ENCODE results near the gene COX7A2. TPM values are rescaled to one million over a fixed set of nuclear protein-coding genes. Genes with fewer than 3 reads are reported as not detected.

COX7A2 gene
- total and polyA plus RNA-seq, 9 donors, result 178 to 377 (median 207) TPM

DNA sequence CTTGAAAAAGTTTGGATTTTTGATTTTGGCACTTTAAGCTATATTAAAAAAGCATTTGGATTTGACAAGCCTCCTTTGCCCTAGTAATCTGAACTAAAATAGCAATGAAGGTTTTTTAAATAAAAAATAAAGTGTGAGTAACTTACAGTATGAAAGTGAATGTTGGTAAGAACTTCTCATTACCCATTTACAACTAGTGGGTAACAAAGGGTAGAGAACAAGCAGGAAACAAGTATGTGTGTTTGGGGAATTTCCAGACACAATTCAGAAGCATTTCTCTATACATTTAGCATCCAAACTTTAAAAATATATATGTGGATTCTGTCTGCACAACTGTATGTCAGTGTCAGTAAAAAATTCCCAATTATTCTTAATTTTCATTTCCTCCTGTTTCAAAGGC is 38.1 kb upstream of the COX7A2 start:
- intact Hi-C loops (cut with DNase I), result no loop called here
- Histone ChIP-seq H3K4me1 (ENCODE audit: insufficient read depth) (peaks cover 12% of the 10 kb centered on the region), H3K36me3 (no peaks in the 10 kb centered on the region), H3K27me3 (no peaks in the 10 kb centered on the region), H3K9me3 (no peaks in the 10 kb centered on the region), H3K4me3 (no peak overlapping the region), H3K27ac (no peak overlapping the region)
- TF ChIP-seq EP300 (IDR thresholded peaks at IDR 0.05), result no peak
- TF ChIP-seq, protein P1, sequence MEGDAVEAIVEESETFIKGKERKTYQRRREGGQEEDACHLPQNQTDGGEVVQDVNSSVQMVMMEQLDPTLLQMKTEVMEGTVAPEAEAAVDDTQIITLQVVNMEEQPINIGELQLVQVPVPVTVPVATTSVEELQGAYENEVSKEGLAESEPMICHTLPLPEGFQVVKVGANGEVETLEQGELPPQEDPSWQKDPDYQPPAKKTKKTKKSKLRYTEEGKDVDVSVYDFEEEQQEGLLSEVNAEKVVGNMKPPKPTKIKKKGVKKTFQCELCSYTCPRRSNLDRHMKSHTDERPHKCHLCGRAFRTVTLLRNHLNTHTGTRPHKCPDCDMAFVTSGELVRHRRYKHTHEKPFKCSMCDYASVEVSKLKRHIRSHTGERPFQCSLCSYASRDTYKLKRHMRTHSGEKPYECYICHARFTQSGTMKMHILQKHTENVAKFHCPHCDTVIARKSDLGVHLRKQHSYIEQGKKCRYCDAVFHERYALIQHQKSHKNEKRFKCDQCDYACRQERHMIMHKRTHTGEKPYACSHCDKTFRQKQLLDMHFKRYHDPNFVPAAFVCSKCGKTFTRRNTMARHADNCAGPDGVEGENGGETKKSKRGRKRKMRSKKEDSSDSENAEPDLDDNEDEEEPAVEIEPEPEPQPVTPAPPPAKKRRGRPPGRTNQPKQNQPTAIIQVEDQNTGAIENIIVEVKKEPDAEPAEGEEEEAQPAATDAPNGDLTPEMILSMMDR (IDR thresholded peaks at IDR 0.05), result no peak
- no peak for TF ChIP-seq POLR2A (IDR thresholded peaks at IDR 0.05)
- DNase-seq, result no peak

GRCh38 chr6:75280131-75280855 is 36.7 kb upstream of the COX7A2 start:
- intact Hi-C loops (cut with DNase I), result no loop called here
- peaks cover 10% of the 10 kb centered on the region for H3K4me1 ChIP-seq (ENCODE audit: insufficient read depth)

DNA sequence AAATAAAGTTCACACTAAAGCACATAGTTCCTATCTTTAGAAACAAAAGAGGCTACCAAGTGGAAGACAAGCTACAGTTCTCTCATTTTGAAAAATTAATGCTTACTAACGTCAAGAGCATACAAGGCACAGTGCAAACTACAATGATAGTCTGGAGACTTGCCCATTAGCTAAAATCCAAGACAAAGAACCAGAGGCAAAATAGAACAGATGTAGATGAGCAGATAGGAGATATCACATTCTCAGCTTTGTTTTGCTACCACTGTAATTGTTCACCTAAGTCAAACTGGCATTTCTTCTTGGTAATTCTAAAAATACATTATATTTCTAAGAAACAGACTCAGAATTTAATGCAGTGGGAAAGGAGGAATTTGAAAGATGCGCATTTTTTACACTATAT is 35.8 kb upstream of the COX7A2 start:
- Histone ChIP-seq H3K9me3 (no peaks in the 10 kb centered on the region), H3K27ac (no peak overlapping the region), H3K36me3 (no peaks in the 10 kb centered on the region), H3K4me1 (ENCODE audit: insufficient read depth) (peaks cover 10% of the 10 kb centered on the region), H3K27me3 (no peaks in the 10 kb centered on the region), H3K4me3 (no peak overlapping the region)
- intact Hi-C loops (cut with DNase I), result no loop called here
- DNase-seq, result no peak
- TF ChIP-seq EP300 (IDR thresholded peaks at IDR 0.05), result no peak
- TF ChIP-seq POLR2A (IDR thresholded peaks at IDR 0.05), result no peak
- TF ChIP-seq, protein P1 (IDR thresholded peaks at IDR 0.05), result no peak
- WGBS, 3 donors, result 78 to 89% (median 81%) methylated on average over 2 of the region's 2 CpGs

More at GRCh38 chr6:75280131-75280855, 36.7 kb upstream of the COX7A2 start:
- TF ChIP-seq POLR2A (IDR thresholded peaks at IDR 0.05) (no peak), EP300 (IDR thresholded peaks at IDR 0.05) (no peak)
- TF ChIP-seq, protein P1 (IDR thresholded peaks at IDR 0.05), result no peak
- DNase-seq, result no peak
- no peaks in the 10 kb centered on the region for H3K27me3 ChIP-seq
- H3K4me3 ChIP-seq, result no peak overlapping the region
- H3K36me3 ChIP-seq, result no peaks in the 10 kb centered on the region
- whole genome bisulfite sequencing, 3 donors, result 35 to 58% (median 50%) methylated on average over 4 of the region's 4 CpGs
- H3K27ac ChIP-seq, result no peak overlapping the region
- no peaks in the 10 kb centered on the region for H3K9me3 ChIP-seq

DNA sequence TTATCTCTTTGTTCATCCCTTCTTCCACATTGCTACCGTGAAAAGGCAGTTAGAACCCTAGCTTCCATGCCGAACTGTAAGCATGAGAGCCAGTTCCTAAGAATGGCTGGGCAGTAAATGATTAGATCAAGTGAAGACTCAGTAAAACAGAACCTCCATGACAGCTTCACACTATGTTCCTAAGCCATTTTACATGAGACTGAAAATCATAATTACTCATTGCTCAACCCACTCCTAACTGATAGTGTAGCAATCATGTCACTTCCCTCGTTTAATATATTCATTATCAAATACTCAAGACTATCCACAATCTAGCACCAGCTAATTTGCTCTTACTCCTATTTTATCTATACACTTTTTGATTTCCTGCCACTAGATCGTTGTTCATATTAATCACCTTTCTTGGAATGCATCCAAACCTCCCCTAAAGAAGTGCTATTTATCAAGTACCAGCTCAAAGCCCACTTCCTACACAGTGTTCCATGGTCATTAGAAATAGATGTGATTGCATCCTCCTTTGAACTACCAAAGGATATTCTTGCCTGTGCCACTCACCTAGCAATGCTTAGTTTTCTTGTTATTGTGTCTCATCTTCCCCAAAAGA is 35.0 kb upstream of the COX7A2 start:
- H3K4me1 ChIP-seq (ENCODE audit: insufficient read depth), result peaks cover 11% of the 10 kb centered on the region
- H3K27me3 ChIP-seq, result no peaks in the 10 kb centered on the region

More for the DNA sequence above, 35.0 kb upstream of the COX7A2 start:
- Histone ChIP-seq H3K9me3 (no peaks in the 10 kb centered on the region), H3K36me3 (no peaks in the 10 kb centered on the region), H3K27ac (no peak overlapping the region), H3K4me3 (no peak overlapping the region)
- intact Hi-C loops (cut with DNase I), result no loop called here
- TF ChIP-seq, protein P1 (IDR thresholded peaks at IDR 0.05), result no peak
- TF ChIP-seq POLR2A (IDR thresholded peaks at IDR 0.05), result no peak
- no peak for TF ChIP-seq EP300 (IDR thresholded peaks at IDR 0.05)
- DNase-seq, result no peak
- 31 to 41% (median 39%) methylated on average over 4 of the region's 4 CpGs for WGBS, 3 donors
